GM21717 (cell line): ENCODE results near the gene PDIA2.
"Not testable (repeated sequence)": the region's sequence is repeated elsewhere in the genome, so short reads cannot be mapped to it uniquely, and the experiment has no call there.

ENCODE experiments used
- ATAC-seq: cut with Tn5 transposase; IDR thresholded peaks from one replicate; pipeline ENCODE4 v1.9.1; 2021; ENCODE audit warnings: mild to moderate bottlenecking, moderate library complexity; ENCODE audit not compliant: unreplicated experiment

PDIA2 gene

GRCh38 chr16:324451-325334 is 41.7 kb downstream of the PDIA2 start:
- no peak for ATAC-seq

- no peak for ATAC-seq
Observed at GRCh38 chr16:325375-326145, 42.6 kb downstream of the PDIA2 start.

- ATAC-seq, result no peak
Observed at GRCh38 chr16:330741-331140, 47.8 kb downstream of the PDIA2 start.

DNA sequence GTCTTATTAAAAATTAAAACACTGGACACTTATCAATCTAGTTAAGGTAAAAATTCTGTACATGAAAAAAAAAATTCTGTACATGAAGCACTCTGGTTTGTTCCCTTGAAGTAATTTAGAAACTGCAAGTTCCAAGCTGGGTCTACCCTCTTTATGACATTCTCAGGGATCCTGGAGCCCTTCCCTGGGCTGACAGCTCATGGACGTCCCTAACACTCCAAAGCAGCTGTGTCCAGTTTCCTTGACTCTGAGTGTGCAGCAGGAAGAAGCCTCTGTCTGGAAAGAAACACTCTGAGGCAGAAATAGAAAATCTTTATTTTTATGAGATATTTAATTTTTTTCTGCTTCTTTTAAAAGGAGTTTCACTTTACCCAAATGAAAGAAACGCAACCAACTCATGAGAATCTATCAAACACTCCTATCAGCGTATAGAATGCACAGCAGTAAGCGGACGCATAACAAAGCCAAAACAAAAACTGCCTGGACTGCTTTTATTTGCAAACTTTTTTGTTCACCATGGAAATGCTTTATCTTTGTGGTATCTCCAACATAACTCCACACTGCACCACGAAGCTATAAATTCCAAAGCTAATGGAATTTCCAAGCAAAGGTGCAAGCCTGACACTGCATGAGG is 48.3 kb downstream of the PDIA2 start:
- not testable (repeated sequence) for ATAC-seq

GRCh38 chr16:333406-334094 is 50.6 kb downstream of the PDIA2 start:
- ATAC-seq, result no peak

GRCh38 chr16:334164-334832 is 51.3 kb downstream of the PDIA2 start:
- not testable (repeated sequence) for ATAC-seq

GRCh38 chr16:334861-335632 is 52.1 kb downstream of the PDIA2 start:
- ATAC-seq, result not testable (repeated sequence)

- no peak for ATAC-seq
Observed at GRCh38 chr16:336269-336668, 53.3 kb downstream of the PDIA2 start.
